Measurements from ENCODE around the gene ERC2. TPM values are rescaled to one million over a fixed set of nuclear protein-coding genes. Genes with fewer than 3 reads are reported as not detected.
A peak's percentile ranks its signal among the peaks of the same experiment; 100 is the strongest.

The ERC2 gene
- total and polyA plus RNA-seq, 2 of the 13 experiments (the other 11 are each of a cell fraction or from before 2014, with no cell fraction given): 0.16 to 0.22 TPM

DNA sequence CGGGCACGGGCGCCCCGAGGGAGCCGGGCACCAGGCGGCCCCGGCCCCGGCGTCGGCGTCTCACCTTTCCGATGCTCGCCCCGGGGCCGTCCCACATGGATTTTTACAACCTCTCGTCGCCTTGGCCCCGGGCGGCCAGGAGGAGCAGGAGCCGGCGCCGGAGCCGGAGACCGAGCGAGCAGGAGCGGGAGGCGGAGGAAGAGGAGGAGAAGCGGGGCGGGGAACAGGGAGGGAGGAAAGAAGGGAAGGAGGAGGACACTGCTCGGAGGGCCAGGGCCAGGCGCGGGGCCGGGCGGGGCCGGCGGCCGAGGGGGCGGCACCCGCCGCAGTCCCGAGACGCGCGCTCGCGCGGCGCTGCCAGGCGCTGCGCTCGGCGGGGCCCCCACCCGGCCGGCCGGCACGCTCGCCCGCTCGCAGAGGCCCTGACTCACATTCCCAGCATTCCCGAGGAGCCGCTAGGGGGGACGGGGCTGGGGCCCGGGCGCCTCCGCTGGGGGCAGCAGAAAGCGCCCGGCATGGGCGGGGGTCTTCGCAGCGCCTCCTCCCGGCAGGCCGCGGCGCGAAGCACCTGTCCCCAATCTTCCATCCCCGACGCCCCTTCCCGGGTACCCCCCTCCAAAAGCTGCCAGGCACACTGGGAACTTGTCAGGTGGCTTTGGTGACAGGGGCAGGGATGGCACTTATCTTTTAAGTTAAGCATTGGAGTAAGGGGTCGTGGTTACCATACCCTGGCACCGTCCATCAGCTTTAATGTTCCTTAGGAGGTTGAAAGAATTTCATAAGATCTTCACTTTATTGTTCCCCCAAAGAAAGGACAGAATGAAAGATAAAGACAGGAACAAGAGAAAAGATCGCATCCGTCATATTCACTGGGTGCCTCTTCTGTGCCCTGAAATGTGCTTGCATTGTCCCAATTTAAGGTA, at the start of gene ERC2 (continued):
- TF ChIP-seq, protein P1, sequence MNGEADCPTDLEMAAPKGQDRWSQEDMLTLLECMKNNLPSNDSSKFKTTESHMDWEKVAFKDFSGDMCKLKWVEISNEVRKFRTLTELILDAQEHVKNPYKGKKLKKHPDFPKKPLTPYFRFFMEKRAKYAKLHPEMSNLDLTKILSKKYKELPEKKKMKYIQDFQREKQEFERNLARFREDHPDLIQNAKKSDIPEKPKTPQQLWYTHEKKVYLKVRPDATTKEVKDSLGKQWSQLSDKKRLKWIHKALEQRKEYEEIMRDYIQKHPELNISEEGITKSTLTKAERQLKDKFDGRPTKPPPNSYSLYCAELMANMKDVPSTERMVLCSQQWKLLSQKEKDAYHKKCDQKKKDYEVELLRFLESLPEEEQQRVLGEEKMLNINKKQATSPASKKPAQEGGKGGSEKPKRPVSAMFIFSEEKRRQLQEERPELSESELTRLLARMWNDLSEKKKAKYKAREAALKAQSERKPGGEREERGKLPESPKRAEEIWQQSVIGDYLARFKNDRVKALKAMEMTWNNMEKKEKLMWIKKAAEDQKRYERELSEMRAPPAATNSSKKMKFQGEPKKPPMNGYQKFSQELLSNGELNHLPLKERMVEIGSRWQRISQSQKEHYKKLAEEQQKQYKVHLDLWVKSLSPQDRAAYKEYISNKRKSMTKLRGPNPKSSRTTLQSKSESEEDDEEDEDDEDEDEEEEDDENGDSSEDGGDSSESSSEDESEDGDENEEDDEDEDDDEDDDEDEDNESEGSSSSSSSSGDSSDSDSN (CRISPR knock-in tag; IDR thresholded peaks at IDR 0.05): peak; percentile 26; the same call in 1 of the 2 replicates
- no peak for TF ChIP-seq ZSCAN29 (CRISPR knock-in tag; conservative IDR thresholded peaks at IDR 0.05)
- peak; percentile 64; the same call in 1 of the 2 replicates for TF ChIP-seq ZBTB7B (CRISPR knock-in tag; IDR thresholded peaks at IDR 0.05)
- TF ChIP-seq ZZZ3 (CRISPR knock-in tag; IDR thresholded peaks at IDR 0.05; ENCODE audit: borderline replicate concordance): no peak
- no peak for TF ChIP-seq NFE2 (CRISPR knock-in tag; IDR thresholded peaks at IDR 0.05)
- TF ChIP-seq MTF2 (CRISPR knock-in tag; IDR thresholded peaks at IDR 0.05; ENCODE audit: borderline replicate concordance): no peak
- no peak for TF ChIP-seq RAD21 (CRISPR knock-in tag; IDR thresholded peaks at IDR 0.05)
- no peak for TF ChIP-seq JUNB (CRISPR knock-in tag; IDR thresholded peaks at IDR 0.05; ENCODE audit: borderline replicate concordance)
- TF ChIP-seq ZNF720 (CRISPR knock-in tag; IDR thresholded peaks at IDR 0.05): no peak
- TF ChIP-seq PTBP1 (IDR thresholded peaks at IDR 0.05; ENCODE audit: low read depth, low read length, poor library complexity, severe bottlenecking): no peak
- no peak for TF ChIP-seq ZNF354B (CRISPR knock-in tag; IDR thresholded peaks at IDR 0.05)
- TF ChIP-seq TCF7 (IDR thresholded peaks at IDR 0.05; ENCODE audit: low read depth): no peak
- TF ChIP-seq ZFP82 (CRISPR knock-in tag; IDR thresholded peaks at IDR 0.05; ENCODE audit: borderline replicate concordance): 0 out of 2 replicates have a peak, but pooled peaks have one; percentile 26
- no peak for TF ChIP-seq REXO4 (CRISPR knock-in tag; IDR thresholded peaks at IDR 0.05; ENCODE audit: borderline replicate concordance)
- TF ChIP-seq, protein P2, sequence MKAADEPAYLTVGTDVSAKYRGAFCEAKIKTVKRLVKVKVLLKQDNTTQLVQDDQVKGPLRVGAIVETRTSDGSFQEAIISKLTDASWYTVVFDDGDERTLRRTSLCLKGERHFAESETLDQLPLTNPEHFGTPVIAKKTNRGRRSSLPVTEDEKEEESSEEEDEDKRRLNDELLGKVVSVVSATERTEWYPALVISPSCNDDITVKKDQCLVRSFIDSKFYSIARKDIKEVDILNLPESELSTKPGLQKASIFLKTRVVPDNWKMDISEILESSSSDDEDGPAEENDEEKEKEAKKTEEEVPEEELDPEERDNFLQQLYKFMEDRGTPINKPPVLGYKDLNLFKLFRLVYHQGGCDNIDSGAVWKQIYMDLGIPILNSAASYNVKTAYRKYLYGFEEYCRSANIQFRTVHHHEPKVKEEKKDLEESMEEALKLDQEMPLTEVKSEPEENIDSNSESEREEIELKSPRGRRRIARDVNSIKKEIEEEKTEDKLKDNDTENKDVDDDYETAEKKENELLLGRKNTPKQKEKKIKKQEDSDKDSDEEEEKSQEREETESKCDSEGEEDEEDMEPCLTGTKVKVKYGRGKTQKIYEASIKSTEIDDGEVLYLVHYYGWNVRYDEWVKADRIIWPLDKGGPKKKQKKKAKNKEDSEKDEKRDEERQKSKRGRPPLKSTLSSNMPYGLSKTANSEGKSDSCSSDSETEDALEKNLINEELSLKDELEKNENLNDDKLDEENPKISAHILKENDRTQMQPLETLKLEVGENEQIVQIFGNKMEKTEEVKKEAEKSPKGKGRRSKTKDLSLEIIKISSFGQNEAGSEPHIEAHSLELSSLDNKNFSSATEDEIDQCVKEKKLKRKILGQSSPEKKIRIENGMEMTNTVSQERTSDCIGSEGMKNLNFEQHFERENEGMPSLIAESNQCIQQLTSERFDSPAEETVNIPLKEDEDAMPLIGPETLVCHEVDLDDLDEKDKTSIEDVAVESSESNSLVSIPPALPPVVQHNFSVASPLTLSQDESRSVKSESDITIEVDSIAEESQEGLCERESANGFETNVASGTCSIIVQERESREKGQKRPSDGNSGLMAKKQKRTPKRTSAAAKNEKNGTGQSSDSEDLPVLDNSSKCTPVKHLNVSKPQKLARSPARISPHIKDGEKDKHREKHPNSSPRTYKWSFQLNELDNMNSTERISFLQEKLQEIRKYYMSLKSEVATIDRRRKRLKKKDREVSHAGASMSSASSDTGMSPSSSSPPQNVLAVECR (CRISPR knock-in tag; IDR thresholded peaks at IDR 0.05; ENCODE audit: borderline replicate concordance): no peak
- no peak for TF ChIP-seq EEA1 (CRISPR knock-in tag; IDR thresholded peaks at IDR 0.05; ENCODE audit: borderline replicate concordance)
- no peak for TF ChIP-seq NR2F2 (IDR thresholded peaks at IDR 0.05; ENCODE audit: borderline replicate concordance, low read depth)
- TF ChIP-seq ZBTB14 (CRISPR knock-in tag; IDR thresholded peaks at IDR 0.05): peak; percentile 62
- no peak for TF ChIP-seq ZFYVE20 (CRISPR knock-in tag; IDR thresholded peaks at IDR 0.05; ENCODE audit: borderline replicate concordance, low read depth)
